Mesothelial cell of epicardium (in vitro differentiated cells): ENCODE results near the gene FAM184A. TPM values are rescaled to one million over a fixed set of nuclear protein-coding genes. Genes with fewer than 3 reads are reported as not detected.

Experiments
- DNase-seq, 2 experiments: peaks; one replicate each; pipeline ENCODE4 v3.0.0; 2021; ENCODE audit warnings: low spot score in 2 of 2; ENCODE audit not compliant: unreplicated experiment in 2 of 2
- H3K27ac Mint-ChIP-seq: 2 replicates; pipeline ENCODE4 v1.8.0; 2021; ENCODE audit warnings: mixed read lengths
- H3K27me3 Mint-ChIP-seq: 2 replicates; pipeline ENCODE4 v1.8.0; 2021; ENCODE audit warnings: low read depth, mixed read lengths
- H3K36me3 Mint-ChIP-seq: 2 replicates; pipeline ENCODE4 v1.8.0; 2021; ENCODE audit warnings: mixed read lengths
- H3K4me1 Mint-ChIP-seq: 2 replicates; pipeline ENCODE4 v1.8.0; 2021; ENCODE audit warnings: mixed read lengths
- H3K4me3 Mint-ChIP-seq: 2 replicates; pipeline ENCODE4 v1.8.0; 2021; ENCODE audit warnings: mild to moderate bottlenecking, moderate library complexity, mixed read lengths
- H3K9me3 Mint-ChIP-seq: 2 replicates; pipeline ENCODE4 v1.8.0; 2021; ENCODE audit warnings: mixed read lengths
- CTCF ChIP-seq: fragments of 200-600 bp; sonication (generic); IDR thresholded peaks from one replicate; pipeline ENCODE4 v1.5.0; 2021; ENCODE audit warnings: antibody characterized with exemption; ENCODE audit not compliant: unreplicated experiment
- total RNA-seq: library from RNA; stranded (reverse); gene quantifications from 3 replicates; pipeline ENCODE4 v1.2.1, GENCODE V29; 2021

FAM184A gene
- total RNA-seq, 1 donor from 2014 or later, result 4.1 TPM

- H3K27ac Mint-ChIP-seq, result no peak overlapping the region
- H3K4me1 Mint-ChIP-seq, result peaks cover 3% of the 10 kb centered on the region
- no peak overlapping the region for H3K4me3 Mint-ChIP-seq
- H3K9me3 Mint-ChIP-seq, result peaks cover 3% of the 10 kb centered on the region
- no peaks in the 10 kb centered on the region for H3K27me3 Mint-ChIP-seq
- peaks cover 7% of the 10 kb centered on the region for H3K36me3 Mint-ChIP-seq
- TF ChIP-seq CTCF, result no peak
- no peak for DNase-seq
These were observed 98.4 kb downstream of the FAM184A start for GRCh38 chr6:118980063-118980462.

- no peak for TF ChIP-seq CTCF
- H3K4me1 Mint-ChIP-seq, result peaks cover 3% of the 10 kb centered on the region
These were observed 103.7 kb downstream of the FAM184A start for GRCh38 chr6:118974790-118975189.

GRCh38 chr6:118971682-118972081 is 106.8 kb downstream of the FAM184A start:
- DNase-seq, result no peak
- no peak for TF ChIP-seq CTCF
- Mint-ChIP-seq H3K27ac (no peak overlapping the region), H3K4me1 (no peaks in the 10 kb centered on the region), H3K36me3 (peaks cover under 1% of the 10 kb centered on the region), H3K9me3 (no peaks in the 10 kb centered on the region), H3K4me3 (no peak overlapping the region), H3K27me3 (no peaks in the 10 kb centered on the region)

More at GRCh38 chr6:118974790-118975189, 103.7 kb downstream of the FAM184A start:
- peaks cover 7% of the 10 kb centered on the region for H3K36me3 Mint-ChIP-seq
- H3K4me3 Mint-ChIP-seq, result no peak overlapping the region
- DNase-seq, result no peak
- H3K27ac Mint-ChIP-seq, result no peak overlapping the region
- H3K9me3 Mint-ChIP-seq, result peaks cover 3% of the 10 kb centered on the region
- no peaks in the 10 kb centered on the region for H3K27me3 Mint-ChIP-seq

- no peak overlapping the region for H3K4me3 Mint-ChIP-seq
- no peak for TF ChIP-seq CTCF
- H3K27me3 Mint-ChIP-seq, result no peaks in the 10 kb centered on the region
- no peak overlapping the region for H3K27ac Mint-ChIP-seq
- no peaks in the 10 kb centered on the region for H3K9me3 Mint-ChIP-seq
- H3K36me3 Mint-ChIP-seq, result no peaks in the 10 kb centered on the region
- no peaks in the 10 kb centered on the region for H3K4me1 Mint-ChIP-seq
- DNase-seq, result no peak
These were observed 107.6 kb downstream of the FAM184A start for GRCh38 chr6:118970866-118971265.

GRCh38 chr6:118968416-118968815 is 110.0 kb downstream of the FAM184A start:
- H3K36me3 Mint-ChIP-seq, result no peaks in the 10 kb centered on the region
- no peak for TF ChIP-seq CTCF
- H3K4me1 Mint-ChIP-seq, result no peaks in the 10 kb centered on the region
- no peak overlapping the region for H3K4me3 Mint-ChIP-seq
- no peak for DNase-seq
- no peaks in the 10 kb centered on the region for H3K9me3 Mint-ChIP-seq
- H3K27ac Mint-ChIP-seq, result no peak overlapping the region
- no peaks in the 10 kb centered on the region for H3K27me3 Mint-ChIP-seq

GRCh38 chr6:118967239-118967638 is 111.2 kb downstream of the FAM184A start:
- no peak for DNase-seq
- no peak for TF ChIP-seq CTCF
- no peaks in the 10 kb centered on the region for H3K27me3 Mint-ChIP-seq
- H3K9me3 Mint-ChIP-seq, result no peaks in the 10 kb centered on the region
- no peak overlapping the region for H3K4me3 Mint-ChIP-seq
- no peaks in the 10 kb centered on the region for H3K4me1 Mint-ChIP-seq
- H3K36me3 Mint-ChIP-seq, result no peaks in the 10 kb centered on the region
- no peak overlapping the region for H3K27ac Mint-ChIP-seq
